ENCODE results near the gene CEP112. TPM values are rescaled to one million over a fixed set of nuclear protein-coding genes. Genes with fewer than 3 reads are reported as not detected.
"Not testable (repeated sequence)": the region's sequence is repeated elsewhere in the genome, so short reads cannot be mapped to it uniquely, and the experiment has no call there.

CEP112 gene
- total RNA-seq, 1 donor from 2014 or later = 26.3 TPM

DNA sequence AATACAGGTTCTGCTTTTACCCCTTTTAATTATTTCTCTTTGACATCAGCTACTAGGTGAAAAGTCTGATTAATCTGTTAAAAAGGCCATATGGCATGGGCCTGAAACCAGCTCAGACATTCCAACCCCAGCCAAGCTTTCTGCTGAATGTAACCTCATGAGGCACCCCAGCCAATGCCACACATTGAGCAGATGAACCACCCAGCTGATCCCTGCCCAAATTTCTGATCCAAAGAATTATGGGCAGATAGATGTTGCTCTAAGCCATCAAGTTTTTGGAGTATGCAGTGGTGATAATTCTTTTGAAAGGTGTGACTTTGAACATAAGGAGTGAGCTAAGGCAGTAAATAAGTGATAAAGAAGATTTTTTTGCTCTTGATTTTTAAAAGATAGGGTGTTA is 452.9 kb downstream of the CEP112 start:
- H3K4me3 Mint-ChIP-seq (ENCODE audit: unreplicated experiment) = no peak overlapping the region
- TF ChIP-seq, protein P1, sequence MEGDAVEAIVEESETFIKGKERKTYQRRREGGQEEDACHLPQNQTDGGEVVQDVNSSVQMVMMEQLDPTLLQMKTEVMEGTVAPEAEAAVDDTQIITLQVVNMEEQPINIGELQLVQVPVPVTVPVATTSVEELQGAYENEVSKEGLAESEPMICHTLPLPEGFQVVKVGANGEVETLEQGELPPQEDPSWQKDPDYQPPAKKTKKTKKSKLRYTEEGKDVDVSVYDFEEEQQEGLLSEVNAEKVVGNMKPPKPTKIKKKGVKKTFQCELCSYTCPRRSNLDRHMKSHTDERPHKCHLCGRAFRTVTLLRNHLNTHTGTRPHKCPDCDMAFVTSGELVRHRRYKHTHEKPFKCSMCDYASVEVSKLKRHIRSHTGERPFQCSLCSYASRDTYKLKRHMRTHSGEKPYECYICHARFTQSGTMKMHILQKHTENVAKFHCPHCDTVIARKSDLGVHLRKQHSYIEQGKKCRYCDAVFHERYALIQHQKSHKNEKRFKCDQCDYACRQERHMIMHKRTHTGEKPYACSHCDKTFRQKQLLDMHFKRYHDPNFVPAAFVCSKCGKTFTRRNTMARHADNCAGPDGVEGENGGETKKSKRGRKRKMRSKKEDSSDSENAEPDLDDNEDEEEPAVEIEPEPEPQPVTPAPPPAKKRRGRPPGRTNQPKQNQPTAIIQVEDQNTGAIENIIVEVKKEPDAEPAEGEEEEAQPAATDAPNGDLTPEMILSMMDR (IDR thresholded peaks at IDR 0.05; ENCODE audit: unreplicated experiment) = no peak

DNA sequence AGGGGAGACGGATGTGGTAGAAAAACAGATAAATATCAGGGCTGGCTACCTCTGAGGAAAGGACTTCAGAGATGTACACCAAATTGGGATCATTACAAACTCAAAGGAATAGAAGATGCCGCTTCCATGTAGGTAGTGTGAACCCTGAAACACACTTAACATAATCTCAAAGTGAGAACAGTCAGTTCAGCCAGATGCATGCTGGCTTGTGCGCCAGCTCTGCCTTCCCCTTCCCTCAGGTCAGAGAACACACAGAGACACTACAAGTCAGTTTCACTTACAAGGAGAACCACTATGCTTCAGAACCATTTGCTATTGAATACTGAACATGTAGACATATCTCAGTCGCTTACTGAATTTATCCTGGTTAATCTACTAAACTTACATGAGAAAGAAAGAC is 454.5 kb downstream of the CEP112 start:
- TF ChIP-seq, protein P1 (IDR thresholded peaks at IDR 0.05; ENCODE audit: unreplicated experiment) = no peak
- DNase-seq (ENCODE audit: low spot score) = no peak
- H3K36me3 Mint-ChIP-seq (ENCODE audit: low read depth, unreplicated experiment) = peaks cover 4% of the 10 kb centered on the region
- H3K4me1 Mint-ChIP-seq (ENCODE audit: unreplicated experiment) = peaks cover 2% of the 10 kb centered on the region
- no peaks in the 10 kb centered on the region for H3K9me3 Mint-ChIP-seq (ENCODE audit: unreplicated experiment)
- no peak overlapping the region for H3K27ac Mint-ChIP-seq (ENCODE audit: unreplicated experiment)
- no peaks in the 10 kb centered on the region for H3K27me3 Mint-ChIP-seq (ENCODE audit: unreplicated experiment)
- no peak overlapping the region for H3K4me3 Mint-ChIP-seq (ENCODE audit: unreplicated experiment)

More for the DNA sequence above, 452.9 kb downstream of the CEP112 start:
- no peak overlapping the region for H3K27ac Mint-ChIP-seq (ENCODE audit: unreplicated experiment)
- H3K9me3 Mint-ChIP-seq (ENCODE audit: unreplicated experiment) = no peaks in the 10 kb centered on the region
- H3K36me3 Mint-ChIP-seq (ENCODE audit: low read depth, unreplicated experiment) = no peaks in the 10 kb centered on the region
- peaks cover 4% of the 10 kb centered on the region for H3K4me1 Mint-ChIP-seq (ENCODE audit: unreplicated experiment)
- no peak for DNase-seq (ENCODE audit: low spot score)
- no peaks in the 10 kb centered on the region for H3K27me3 Mint-ChIP-seq (ENCODE audit: unreplicated experiment)

DNA sequence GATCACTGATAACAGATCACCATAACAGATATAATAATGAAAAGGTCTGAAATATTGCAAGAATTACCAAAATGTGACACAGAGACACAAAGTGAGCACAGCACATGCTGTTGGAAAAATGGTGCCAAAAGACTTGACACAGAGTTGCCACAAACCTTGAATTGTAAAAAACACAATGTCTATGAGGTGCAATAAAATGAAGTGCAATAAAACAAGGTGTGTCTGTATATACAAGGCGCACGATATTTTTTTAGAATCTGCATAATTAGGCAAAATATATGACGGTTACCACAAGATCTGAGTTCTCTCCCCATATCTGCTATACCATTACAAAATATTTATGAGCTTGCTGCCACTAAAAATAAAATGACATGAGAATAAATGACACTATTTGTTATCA is 458.6 kb downstream of the CEP112 start:
- Mint-ChIP-seq H3K4me3 (ENCODE audit: unreplicated experiment) (no peak overlapping the region), H3K4me1 (ENCODE audit: unreplicated experiment) (no peaks in the 10 kb centered on the region), H3K27ac (ENCODE audit: unreplicated experiment) (no peak overlapping the region), H3K36me3 (ENCODE audit: low read depth, unreplicated experiment) (peaks cover 13% of the 10 kb centered on the region), H3K27me3 (ENCODE audit: unreplicated experiment) (peaks cover 1% of the 10 kb centered on the region), H3K9me3 (ENCODE audit: unreplicated experiment) (no peaks in the 10 kb centered on the region)
- TF ChIP-seq, protein P1 (IDR thresholded peaks at IDR 0.05; ENCODE audit: unreplicated experiment) = no peak
- DNase-seq (ENCODE audit: low spot score) = no peak

DNA sequence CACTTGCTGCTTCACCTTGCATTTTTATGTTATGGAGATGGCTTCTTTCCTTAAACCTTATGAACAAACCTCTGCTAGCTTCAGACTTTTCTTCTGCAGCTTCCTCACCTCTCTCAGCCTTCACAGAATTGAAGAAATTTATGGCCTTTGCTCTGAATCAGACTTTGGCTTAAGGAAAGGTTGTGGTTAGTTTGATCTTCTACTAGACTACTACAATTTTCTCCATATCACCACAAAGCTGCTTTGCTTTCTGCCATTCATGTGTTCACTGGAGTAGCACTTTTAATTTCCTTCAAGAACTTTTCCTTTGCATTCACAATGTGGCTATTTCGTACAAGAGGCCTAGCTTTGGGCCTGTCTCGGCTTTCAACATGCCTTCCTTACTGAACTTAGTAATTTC is 459.3 kb downstream of the CEP112 start:
- H3K27ac Mint-ChIP-seq (ENCODE audit: unreplicated experiment) = not testable (repeated sequence)

DNA sequence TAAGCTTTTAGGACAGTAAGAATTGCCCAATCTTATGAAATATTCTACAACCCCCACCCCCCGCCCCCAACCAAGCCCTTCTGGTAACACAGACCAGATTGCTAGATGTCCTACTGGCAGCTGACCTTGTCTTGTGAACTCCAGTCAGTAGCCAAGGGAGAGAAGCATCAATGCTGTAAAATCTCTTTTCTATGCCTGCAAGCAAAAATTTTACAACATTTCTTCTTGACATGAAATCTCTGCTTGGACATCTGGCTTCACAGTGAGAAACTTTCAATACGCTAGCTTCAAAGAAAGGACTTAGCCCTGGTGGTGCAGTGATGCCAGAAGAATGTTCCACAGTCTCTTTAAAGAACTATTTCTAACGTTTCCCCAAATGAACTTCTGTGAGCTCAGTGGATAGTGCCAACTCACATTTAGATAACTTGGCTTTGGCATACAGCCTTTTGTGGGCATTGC is 461.2 kb downstream of the CEP112 start:
- H3K27me3 Mint-ChIP-seq (ENCODE audit: unreplicated experiment) = peaks cover 1% of the 10 kb centered on the region
- H3K4me1 Mint-ChIP-seq (ENCODE audit: unreplicated experiment) = no peaks in the 10 kb centered on the region
- peaks cover 13% of the 10 kb centered on the region for H3K36me3 Mint-ChIP-seq (ENCODE audit: low read depth, unreplicated experiment)
- no peak overlapping the region for H3K4me3 Mint-ChIP-seq (ENCODE audit: unreplicated experiment)
- H3K27ac Mint-ChIP-seq (ENCODE audit: unreplicated experiment) = no peak overlapping the region
- H3K9me3 Mint-ChIP-seq (ENCODE audit: unreplicated experiment) = no peaks in the 10 kb centered on the region
- DNase-seq (ENCODE audit: low spot score) = no peak
- TF ChIP-seq, protein P1 (IDR thresholded peaks at IDR 0.05; ENCODE audit: unreplicated experiment) = no peak

More for the DNA sequence above, 459.3 kb downstream of the CEP112 start:
- not testable (repeated sequence) for H3K27me3 Mint-ChIP-seq (ENCODE audit: unreplicated experiment); DNase-seq (ENCODE audit: low spot score); H3K4me3 Mint-ChIP-seq (ENCODE audit: unreplicated experiment); H3K9me3 Mint-ChIP-seq (ENCODE audit: unreplicated experiment); H3K4me1 Mint-ChIP-seq (ENCODE audit: unreplicated experiment)
- peaks cover 13% of the 10 kb centered on the region for H3K36me3 Mint-ChIP-seq (ENCODE audit: low read depth, unreplicated experiment)
